Posterior cingulate gyrus (tissue), 11 donors: ENCODE measurements around the gene WLS.

ENCODE experiments used
- DNase-seq, 10 donors: peaks; one replicate each; pipeline versions ENCODE4 v3.0.0 to v3.0.0-alpha.2; 2020 to 2021; ENCODE audit warnings: mixed read lengths in 3 of 10
- intact Hi-C: fragments of 100-400 bp; cut with DNase I; formaldehyde crosslinking; loops from one replicate; pipeline ENCODE4 v1.15.1; 2023

WLS gene

GRCh38 chr1:68145418-68146126, 86.8 kb downstream of the WLS start:
- intact Hi-C loops, result no loop called here
- DNase-seq, result no peak

- no peak for DNase-seq
- intact Hi-C loops, result no loop called here
These were observed 87.5 kb downstream of the WLS start for GRCh38 chr1:68144856-68145255.

- intact Hi-C loops, result no loop called here
- DNase-seq, result no peak
These were observed 88.7 kb downstream of the WLS start for GRCh38 chr1:68143633-68144032.

- DNase-seq, result no peak
- intact Hi-C loops, result no loop called here
These were observed 89.9 kb downstream of the WLS start for GRCh38 chr1:68142461-68142860.

- intact Hi-C loops, result no loop called here
- no peak for DNase-seq
These were observed 90.3 kb downstream of the WLS start for GRCh38 chr1:68142036-68142435.

- intact Hi-C loops, result no loop called here
- no peak for DNase-seq
These were observed 91.0 kb downstream of the WLS start for GRCh38 chr1:68141071-68142021.

GRCh38 chr1:68140536-68140935, 91.8 kb downstream of the WLS start:
- no peak for DNase-seq
- intact Hi-C loops, result no loop called here

- intact Hi-C loops, result no loop called here
- no peak for DNase-seq
These were observed 96.1 kb downstream of the WLS start for GRCh38 chr1:68136187-68136586.

GRCh38 chr1:68132426-68133130, 99.7 kb downstream of the WLS start:
- intact Hi-C loops, result no loop called here
- DNase-seq, result no peak

- intact Hi-C loops, result no loop called here
- no peak for DNase-seq
These were observed 101.1 kb downstream of the WLS start for GRCh38 chr1:68131261-68131660.

GRCh38 chr1:68129536-68130250, 102.6 kb downstream of the WLS start:
- DNase-seq, result no peak
- intact Hi-C loops, result no loop called here

GRCh38 chr1:68128820-68129219, 103.5 kb downstream of the WLS start:
- intact Hi-C loops, result no loop called here
- no peak for DNase-seq

GRCh38 chr1:68128157-68128556, 104.2 kb downstream of the WLS start:
- intact Hi-C loops, result no loop called here
- DNase-seq, result no peak

- DNase-seq, result no peak
- intact Hi-C loops, result loop anchor here (5.0 kb wide), 1 partner anchor 111 kb away; the partner anchor contains the start of gene WLS
These were observed 110.8 kb downstream of the WLS start for GRCh38 chr1:68121536-68121935.

- intact Hi-C loops, result loop anchor here (5.0 kb wide), 1 partner anchor 112 kb away; the partner anchor contains the start of gene WLS
- peak in 1 of 10 donors; percentile 32 for DNase-seq
These were observed 112.1 kb downstream of the WLS start for GRCh38 chr1:68120136-68120791.

GRCh38 chr1:68119445-68119844, 112.9 kb downstream of the WLS start:
- DNase-seq, result peak in 1 of 10 donors; percentile 59

GRCh38 chr1:68117416-68117815, 114.9 kb downstream of the WLS start:
- DNase-seq, result no peak
- intact Hi-C loops, result loop anchor here (5.0 to 10.0 kb wide), 2 partner anchors 325 to 353 kb away; no protein-coding TSS in a partner anchor

More at GRCh38 chr1:68119445-68119844, 112.9 kb downstream of the WLS start:
- intact Hi-C loops, result loop anchor here (5.0 to 10.0 kb wide), 2 partner anchors 323 to 355 kb away; no protein-coding TSS in a partner anchor

- intact Hi-C loops, result loop anchor here (1.0 to 10.0 kb wide), 3 partner anchors 226 to 352 kb away; no protein-coding TSS in a partner anchor
- DNase-seq, result peak in 6 of 10 donors; percentile 48 to 83 (median 64)
These were observed 115.6 kb downstream of the WLS start for GRCh38 chr1:68116643-68117235.

GRCh38 chr1:68115308-68115707, 117.0 kb downstream of the WLS start:
- no peak for DNase-seq
- intact Hi-C loops, result loop anchor here (5.0 to 10.0 kb wide), 2 partner anchors 327 to 351 kb away; no protein-coding TSS in a partner anchor
